ENCODE measurements around the gene PRKCQ. TPM values are rescaled to one million over a fixed set of nuclear protein-coding genes. Genes with fewer than 3 reads are reported as not detected.

The PRKCQ gene
- total and polyA plus RNA-seq, 2 of the 8 experiments (the other 6 are each of a cell fraction or from before 2014, with no cell fraction given), result 9.1 to 22.6 TPM

DNA sequence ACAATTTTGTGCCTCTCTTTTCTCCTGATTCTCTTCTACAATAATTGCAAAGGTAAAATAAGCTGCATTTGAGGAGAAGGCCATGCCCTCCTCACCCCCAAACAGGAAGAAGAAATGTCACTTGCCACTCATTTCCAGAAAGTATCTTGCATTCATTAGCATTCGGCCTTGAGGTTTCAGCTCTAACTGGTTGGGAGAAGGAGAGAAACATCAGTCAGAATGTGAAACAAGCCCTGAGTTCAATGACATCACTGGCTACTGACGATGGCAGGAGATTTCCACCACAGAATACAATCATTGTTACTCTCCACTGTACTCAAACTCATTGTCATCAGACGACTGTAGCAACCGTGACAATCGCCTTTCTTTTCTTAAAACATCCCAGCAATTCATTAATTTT is 72.8 kb downstream of the PRKCQ start:
- H2AK5ac ChIP-seq (ENCODE audit: low read depth, low read length), result no peak overlapping the region
- WGBS, 2 experiments (ENCODE audit: extremely low coverage in 1 of 2, insufficient coverage in 1 of 2, insufficient read length in 1 of 2, insufficient replicate concordance in 2 of 2, low coverage in 1 of 2, low lambda C conversion rate in 2 of 2, missing lambda C conversion rate in 1 of 2), result 95% methylated on average over 5 of the region's 5 CpGs; no CpG with 5 or more reads in 1 of the 2 experiments
- no peak for TF ChIP-seq HDAC2 (IDR thresholded peaks at IDR 0.05; ENCODE audit: borderline replicate concordance in 1 of 2, low read depth in 2 of 2, low read length in 2 of 2)
- TF ChIP-seq BRCA1 (IDR thresholded peaks at IDR 0.05; ENCODE audit: low read depth, low read length), result no peak
- TF ChIP-seq HDAC6 (IDR thresholded peaks at IDR 0.05; ENCODE audit: low read depth, low read length), result no peak
- TF ChIP-seq CREB1 (IDR thresholded peaks at IDR 0.05), result no peak
- TF ChIP-seq SIX5 (IDR thresholded peaks at IDR 0.05; ENCODE audit: low read depth, low read length), result no peak
- no peak for TF ChIP-seq SP4 (IDR thresholded peaks at IDR 0.05; ENCODE audit: low read length)
- no peak for TF ChIP-seq JUND (IDR thresholded peaks at IDR 0.05; ENCODE audit: low read length)
- TF ChIP-seq CHD1 (IDR thresholded peaks at IDR 0.05; ENCODE audit: low read depth, low read length), result no peak
- TF ChIP-seq, protein P1, sequence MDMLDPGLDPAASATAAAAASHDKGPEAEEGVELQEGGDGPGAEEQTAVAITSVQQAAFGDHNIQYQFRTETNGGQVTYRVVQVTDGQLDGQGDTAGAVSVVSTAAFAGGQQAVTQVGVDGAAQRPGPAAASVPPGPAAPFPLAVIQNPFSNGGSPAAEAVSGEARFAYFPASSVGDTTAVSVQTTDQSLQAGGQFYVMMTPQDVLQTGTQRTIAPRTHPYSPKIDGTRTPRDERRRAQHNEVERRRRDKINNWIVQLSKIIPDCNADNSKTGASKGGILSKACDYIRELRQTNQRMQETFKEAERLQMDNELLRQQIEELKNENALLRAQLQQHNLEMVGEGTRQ (IDR thresholded peaks at IDR 0.05; ENCODE audit: low read length), result no peak
- TF ChIP-seq RBBP5 (IDR thresholded peaks at IDR 0.05; ENCODE audit: borderline replicate concordance, low read depth, low read length), result no peak
- no peak for TF ChIP-seq SRF (IDR thresholded peaks at IDR 0.05; ENCODE audit: low read depth, low read length)
- no peak for TF ChIP-seq JUN (IDR thresholded peaks at IDR 0.05; ENCODE audit: low read depth, low read length)
- no peak for TF ChIP-seq SIRT6 (IDR thresholded peaks at IDR 0.05; ENCODE audit: low read length)

More for the DNA sequence above, 72.8 kb downstream of the PRKCQ start:
- peaks cover 3 to 4% of the 10 kb centered on the region in 2 experiments; a peak in 1 of 4 replicates for H3K9me3 ChIP-seq (ENCODE audit: insufficient read depth in 2 of 2, low read depth in 1 of 2, low read length in 1 of 2)
- no peak overlapping the region for H3K56ac ChIP-seq (replicated peaks; ENCODE audit: insufficient read length, low read depth, low read length)
- no peak overlapping the region for H2BK120ac ChIP-seq (replicated peaks; ENCODE audit: low read depth, low read length)
- no peak overlapping the region for H4K8ac ChIP-seq (ENCODE audit: extremely low read depth, insufficient read depth, low read length)
- no peak overlapping the region for H3K4me3 ChIP-seq (ENCODE audit: extremely low read depth in 1 of 4, insufficient read depth in 2 of 4, low read depth in 3 of 4, low read length in 4 of 4)
- H4K5ac ChIP-seq (ENCODE audit: insufficient read length, low read depth, low read length), result no peak overlapping the region
- no peak overlapping the region for H3K23ac ChIP-seq (ENCODE audit: insufficient read length)
- no peaks in the 10 kb centered on the region for H3K4me1 ChIP-seq (replicated peaks in 1 of 4; ENCODE audit: control insufficient read depth in 3 of 4, insufficient read depth in 4 of 4, low read length in 3 of 4)
- no peak overlapping the region for H3K18ac ChIP-seq (ENCODE audit: extremely low read depth, low read length)
- H2BK20ac ChIP-seq (ENCODE audit: low read length), result no peak overlapping the region
- H3K4me2 ChIP-seq (ENCODE audit: insufficient read depth in 1 of 2, low read depth in 2 of 2, low read length in 2 of 2), result no peak overlapping the region
- POLR2A ChIA-PET (ENCODE audit: partially characterized antibody), result no interaction called here
- no peaks in the 10 kb centered on the region for H3K79me1 ChIP-seq (ENCODE audit: low read depth, low read length)
- CTCF ChIA-PET (ENCODE audit: partially characterized antibody), result interaction anchor here (1.0 kb wide), 2 partner anchors 52 to 160 kb away, joined by 4 read pairs; no protein-coding TSS in a partner anchor
- H4K91ac ChIP-seq (replicated peaks; ENCODE audit: insufficient read length, low read length), result no peak overlapping the region
- H3K4ac ChIP-seq (replicated peaks; ENCODE audit: insufficient read length, low read depth, low read length), result no peak overlapping the region
- peaks cover 0 to 12% (median 4%) of the 10 kb centered on the region in 4 experiments; a peak in 3 of 8 replicates for H3K36me3 ChIP-seq (ENCODE audit: control insufficient read depth in 2 of 4, insufficient read depth in 4 of 4, low read length in 3 of 4)
- DNase-seq (ENCODE audit: low read depth in 1 of 2, low spot score in 2 of 2) (peak in 1 of 2 experiments; percentile 11), FAIRE-seq (no peak)
- no peak overlapping the region for H2BK5ac ChIP-seq (ENCODE audit: low read depth, low read length)
- H3K14ac ChIP-seq (ENCODE audit: insufficient read length), result no peak overlapping the region
- H3K79me2 ChIP-seq (ENCODE audit: control insufficient read depth in 1 of 2, insufficient read depth in 2 of 2, low read length in 2 of 2), result no peaks in the 10 kb centered on the region; a peak in 1 of 4 replicates
- no peak overlapping the region for H3K9ac ChIP-seq (replicated peaks in 1 of 4; ENCODE audit: extremely low read depth in 1 of 4, low read depth in 3 of 4, low read length in 3 of 4)
- no peaks in the 10 kb centered on the region for H3K27me3 ChIP-seq (replicated peaks in 1 of 4; ENCODE audit: control insufficient read depth in 3 of 4, extremely low read depth in 1 of 4, insufficient read depth in 3 of 4, low read length in 3 of 4)
- H2BK12ac ChIP-seq (ENCODE audit: low read depth, low read length), result no peak overlapping the region
- H3K27ac ChIP-seq (ENCODE audit: low read depth, low read length), result no peak overlapping the region
- H2AFZ ChIP-seq (ENCODE audit: low read length), result no peak overlapping the region
- no peaks in the 10 kb centered on the region for H3K23me2 ChIP-seq (ENCODE audit: low read depth, low read length)
- no peak overlapping the region for H2BK15ac ChIP-seq (ENCODE audit: low read length)
- no peaks in the 10 kb centered on the region for H4K20me1 ChIP-seq (replicated peaks in 1 of 2; ENCODE audit: control insufficient read depth in 1 of 2, insufficient read depth in 2 of 2, low read length in 2 of 2)
